Measurements from ENCODE around the gene LRP11. TPM values are rescaled to one million over a fixed set of nuclear protein-coding genes. Genes with fewer than 3 reads are reported as not detected.

The LRP11 gene
- total RNA-seq, 1 experiment from 2014 or later, result 43.9 TPM

DNA sequence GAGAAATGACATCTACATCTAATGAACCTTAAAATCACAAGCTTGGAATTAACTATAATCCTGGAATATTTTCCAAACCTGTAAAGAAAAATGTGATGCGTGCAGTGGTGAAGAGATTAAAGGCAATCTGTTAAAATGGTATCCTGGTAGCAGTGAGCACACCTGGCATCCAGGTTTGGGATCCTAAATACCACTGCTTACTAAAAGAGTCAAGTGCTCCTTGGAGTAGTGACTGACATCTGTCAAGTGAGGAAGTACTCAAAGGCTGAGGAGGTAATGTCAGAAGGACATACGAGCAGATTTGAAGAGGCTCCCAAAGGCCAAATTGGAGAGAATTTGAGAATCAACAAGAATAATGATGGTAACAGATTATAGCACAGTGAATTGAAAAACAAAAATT lies 81.8 kb downstream of the LRP11 start:
- no peak for DNase-seq (ENCODE audit: low spot score)

DNA sequence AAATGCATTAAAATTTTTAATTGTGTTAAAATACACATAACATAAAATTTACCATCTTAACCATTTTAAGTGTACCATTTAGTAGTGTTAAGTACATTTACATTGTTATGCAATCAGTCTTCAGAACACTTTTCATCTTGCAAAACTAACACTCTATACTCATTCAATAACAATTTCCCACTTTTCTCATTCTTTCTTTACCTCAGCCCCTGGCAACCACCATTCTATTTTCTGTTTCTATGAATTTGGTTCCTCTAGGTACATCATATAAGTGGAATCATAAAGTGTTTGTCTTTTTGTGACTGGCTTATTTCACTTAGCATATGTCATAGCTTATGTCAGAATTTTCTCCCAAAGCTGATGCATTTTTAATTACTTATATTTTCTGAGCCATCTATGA lies 82.4 kb downstream of the LRP11 start:
- DNase-seq (ENCODE audit: low spot score), result no peak

DNA sequence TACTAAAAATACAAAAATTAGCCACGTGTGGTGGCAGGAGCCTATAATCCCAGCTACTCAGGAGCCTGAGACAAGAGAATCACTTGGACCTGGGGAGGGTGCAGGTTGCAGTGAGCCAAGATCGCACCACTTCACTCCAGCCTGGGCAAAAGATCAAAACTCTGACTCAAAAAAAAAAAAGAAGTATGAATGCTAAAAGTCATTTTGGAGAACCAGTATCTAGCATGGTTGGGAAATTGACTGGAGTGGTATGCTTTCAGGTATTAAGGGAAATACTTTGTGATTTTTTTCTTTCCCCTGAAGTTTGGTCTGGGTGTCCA lies 84.6 kb downstream of the LRP11 start:
- DNase-seq (ENCODE audit: low spot score), result no peak

DNA sequence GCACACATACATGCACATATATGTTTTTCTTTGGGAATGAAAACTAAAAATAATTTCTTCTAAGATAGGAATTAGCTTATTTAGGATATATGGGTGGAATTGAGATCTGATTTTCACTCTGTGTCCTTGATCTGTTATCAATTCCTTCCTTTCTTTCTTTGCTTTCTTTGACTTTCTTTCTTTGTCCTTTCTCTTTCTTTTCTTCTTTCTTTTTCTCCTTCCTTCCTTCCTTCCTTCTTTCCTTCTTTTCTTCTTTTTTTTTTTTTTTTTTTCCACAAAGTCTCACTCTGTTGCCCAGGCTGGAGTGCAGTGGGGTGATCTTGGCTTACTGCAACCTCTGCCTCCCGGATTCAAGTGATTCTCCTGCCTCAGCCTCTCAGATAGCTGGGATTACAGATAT lies 86.5 kb downstream of the LRP11 start:
- no peak for DNase-seq (ENCODE audit: low spot score)

DNA sequence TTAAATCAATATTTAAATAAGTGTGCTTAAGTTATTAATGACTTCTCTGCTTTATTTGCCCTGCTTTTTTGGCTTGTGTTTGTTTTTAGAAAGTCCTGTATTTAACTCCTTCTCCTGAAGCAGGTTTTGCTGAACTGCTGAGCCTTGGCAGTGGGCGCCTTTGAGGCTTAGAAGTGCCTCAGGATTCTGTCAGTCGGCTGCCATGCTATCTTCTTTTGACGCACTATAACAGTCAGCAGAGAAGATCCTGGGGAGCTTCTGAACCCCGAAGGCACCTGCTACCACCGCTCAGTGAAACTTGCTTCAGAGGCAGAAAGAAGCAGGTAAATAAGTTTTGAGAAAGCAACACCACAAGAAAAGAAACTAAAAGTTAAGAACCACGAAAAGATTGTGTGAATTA lies 92.2 kb downstream of the LRP11 start:
- DNase-seq (ENCODE audit: low spot score), result no peak

DNA sequence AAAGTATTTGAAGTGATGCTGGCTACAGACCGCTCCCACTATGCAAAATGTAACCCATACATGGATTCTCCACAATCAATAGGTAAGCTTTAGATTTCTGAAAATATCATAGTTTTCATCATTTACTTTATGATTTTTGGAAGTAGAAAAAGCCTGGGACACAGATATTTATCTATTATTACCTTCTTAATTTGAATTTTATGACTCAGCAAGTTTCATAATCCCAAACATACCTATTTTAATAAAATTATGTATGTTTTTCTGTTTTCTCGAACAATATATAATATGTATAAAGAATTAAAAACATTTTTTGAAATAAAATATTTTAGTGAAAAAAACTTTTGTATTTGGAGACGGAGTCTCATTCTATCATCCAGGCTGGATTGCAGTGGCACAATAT lies 93.0 kb downstream of the LRP11 start:
- no peak for DNase-seq (ENCODE audit: low spot score)

DNA sequence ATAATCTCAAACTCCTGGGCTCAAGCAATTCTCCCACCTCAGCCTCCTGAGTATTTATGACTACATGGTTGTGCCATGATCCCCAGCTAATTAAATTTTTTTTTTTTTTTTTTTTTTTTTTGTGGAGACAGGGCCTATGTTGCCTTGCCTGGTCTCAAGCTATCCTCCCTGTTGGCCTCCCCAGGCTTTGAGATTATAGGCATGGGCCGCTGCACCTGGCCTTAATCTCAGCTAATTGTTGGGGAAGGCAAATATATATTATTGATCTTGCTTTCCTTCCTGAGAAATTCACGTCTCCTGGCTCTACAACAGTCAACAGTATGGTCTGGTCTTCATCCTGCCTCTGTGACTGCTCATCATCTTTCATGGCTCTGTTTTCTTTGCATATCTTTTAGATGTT lies 94.5 kb downstream of the LRP11 start:
- no peak for DNase-seq (ENCODE audit: low spot score)

Other genes starting within 250 kb of the LRP11 start
- 33.1 and 40.7 TPM in 2 replicates for gene KATNA1, start 215.6 kb downstream of the LRP11 start, total RNA-seq (2014; rRNA removed; shearing (Covaris generic))
- 15.9 and 17.7 TPM in 2 replicates for gene LATS1, start 146.3 kb downstream of the LRP11 start, total RNA-seq (2014; rRNA removed; shearing (Covaris generic))
- gene NUP43, start 117.8 kb downstream of the LRP11 start, total RNA-seq (2014; rRNA removed; shearing (Covaris generic)), result 103 and 115 TPM in 2 replicates
- gene PCMT1, start 114.6 kb downstream of the LRP11 start, total RNA-seq (2014; rRNA removed; shearing (Covaris generic)), result 184 and 205 TPM in 2 replicates
- gene RAET1E, start 33.8 kb upstream of the LRP11 start, total RNA-seq (2014; rRNA removed; shearing (Covaris generic)), result 0.22 and 1.0 TPM in 2 replicates
- 1.1 and 2.0 TPM in 2 replicates for gene RAET1G, start 58.8 kb upstream of the LRP11 start, total RNA-seq (2014; rRNA removed; shearing (Covaris generic))
- gene ULBP2, start 77.7 kb upstream of the LRP11 start, total RNA-seq (2014; rRNA removed; shearing (Covaris generic)), result 13.2 and 17.3 TPM in 2 replicates
- 0.07 and 0.38 TPM in 2 replicates for gene ULBP1, start 99.6 kb upstream of the LRP11 start, total RNA-seq (2014; rRNA removed; shearing (Covaris generic))
- gene RAET1L, start 161.2 kb upstream of the LRP11 start, total RNA-seq (2014; rRNA removed; shearing (Covaris generic)), result 0.69 TPM in 1 of 2 replicates, not detected in the other
- gene ULBP3, start 204.8 kb upstream of the LRP11 start, total RNA-seq (2014; rRNA removed; shearing (Covaris generic)), result 2.1 and 3.3 TPM in 2 replicates

All from A172 (cell line).